ENCODE data around the gene NAIF1. TPM values are rescaled to one million over a fixed set of nuclear protein-coding genes. Genes with fewer than 3 reads are reported as not detected.
A peak's percentile ranks its signal among the peaks of the same experiment; 100 is the strongest.

Gene NAIF1
- total RNA-seq, 1 experiment from 2014 or later = 25.5 TPM

- no peak for DNase-seq (ENCODE audit: low read depth)
Measured at GRCh38 chr9:128102861-128103588, 35.9 kb upstream of the NAIF1 start.

DNA sequence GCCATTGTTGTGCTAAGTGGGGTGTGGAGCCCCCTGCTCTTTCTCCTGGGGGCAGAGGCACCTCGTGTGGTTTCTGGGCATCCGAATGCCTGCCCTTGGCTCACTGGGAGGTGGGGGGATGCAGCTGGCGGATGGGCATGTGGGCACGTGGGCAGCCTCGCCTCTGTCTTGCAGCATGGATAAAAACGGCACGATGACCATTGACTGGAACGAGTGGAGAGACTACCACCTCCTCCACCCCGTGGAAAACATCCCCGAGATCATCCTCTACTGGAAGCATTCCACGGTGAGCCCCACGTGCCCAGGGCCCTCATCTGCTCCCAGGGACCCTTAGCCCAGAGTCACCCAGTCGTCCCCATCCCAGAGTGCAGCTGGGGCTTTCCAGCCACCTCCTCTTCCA is 35.1 kb upstream of the NAIF1 start:
- no peak for DNase-seq (ENCODE audit: low read depth)

DNA sequence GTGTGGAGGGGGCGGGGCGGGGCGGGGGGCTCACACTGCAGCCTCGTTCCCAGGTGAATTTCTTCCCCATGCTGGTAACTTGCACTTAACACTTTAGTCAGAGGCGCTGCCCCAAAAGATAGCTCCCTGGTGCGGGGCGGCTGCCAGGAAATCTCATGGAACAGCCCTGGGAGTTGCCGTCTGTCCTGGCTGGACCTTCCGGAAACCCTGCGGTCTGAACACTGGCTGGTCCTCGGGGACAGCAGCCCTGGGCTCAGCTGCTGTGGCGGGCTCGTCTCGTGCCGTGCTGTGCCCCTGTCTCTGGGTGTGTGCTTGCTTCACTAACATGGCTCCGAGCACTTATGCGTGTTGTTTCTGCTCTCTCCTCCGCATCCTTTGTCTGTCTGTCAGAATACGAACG is 34.6 kb upstream of the NAIF1 start:
- DNase-seq (ENCODE audit: low read depth) = no peak

- DNase-seq (ENCODE audit: low read depth) = no peak
Measured at GRCh38 chr9:128101231-128101661, 34.1 kb upstream of the NAIF1 start.

GRCh38 chr9:128100581-128100980 is 33.5 kb upstream of the NAIF1 start:
- DNase-seq (ENCODE audit: low read depth) = no peak

- DNase-seq (ENCODE audit: low read depth) = no peak
Measured at GRCh38 chr9:128099932-128100491, 32.9 kb upstream of the NAIF1 start.

- no peak for DNase-seq (ENCODE audit: low read depth)
Measured at GRCh38 chr9:128099231-128099931, 32.3 kb upstream of the NAIF1 start.

GRCh38 chr9:128098297-128099230 is 31.4 kb upstream of the NAIF1 start:
- peak; percentile 99 for DNase-seq (ENCODE audit: low read depth)

DNA sequence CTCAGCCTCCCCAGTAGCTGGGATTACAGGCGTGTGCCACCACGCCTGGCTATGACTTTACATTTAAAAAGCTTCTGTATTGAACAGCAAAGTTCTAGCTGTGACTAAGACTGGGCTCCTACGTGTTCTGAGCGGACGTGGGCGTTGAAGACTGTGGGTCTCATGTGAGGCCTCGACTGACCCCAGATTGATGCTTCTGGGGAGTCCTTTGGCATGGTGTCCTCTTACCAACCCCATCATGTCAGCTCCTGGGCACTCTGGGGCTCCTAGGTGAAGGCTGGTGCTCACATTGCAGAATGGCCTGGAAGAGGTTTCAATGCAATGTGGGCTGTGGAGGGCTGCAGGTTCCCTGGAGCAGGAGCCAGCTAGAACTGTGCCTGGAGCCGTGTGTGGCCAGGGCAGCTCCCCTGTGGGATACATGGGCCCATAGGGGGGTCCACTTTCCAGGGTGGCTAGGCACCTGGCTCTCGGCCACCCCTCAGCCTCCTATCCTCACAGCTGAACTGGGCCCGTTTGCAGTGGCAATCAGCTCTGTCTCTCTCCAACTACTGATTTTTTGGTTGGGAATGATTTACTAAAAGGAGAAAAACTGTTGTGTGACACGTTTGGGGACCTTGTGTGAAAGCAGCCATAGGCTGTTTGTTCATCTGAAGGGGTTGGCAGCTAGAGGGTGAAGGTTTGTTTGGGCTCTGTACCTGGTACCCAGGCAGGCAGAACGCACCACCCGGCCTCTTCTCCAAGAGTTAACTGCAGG is 30.6 kb upstream of the NAIF1 start:
- no peak for DNase-seq (ENCODE audit: low read depth)

GRCh38 chr9:128096616-128097536 is 29.8 kb upstream of the NAIF1 start:
- DNase-seq (ENCODE audit: low read depth) = no peak

- no peak for DNase-seq (ENCODE audit: low read depth)
Measured at GRCh38 chr9:128094950-128095544, 27.9 kb upstream of the NAIF1 start.

DNA sequence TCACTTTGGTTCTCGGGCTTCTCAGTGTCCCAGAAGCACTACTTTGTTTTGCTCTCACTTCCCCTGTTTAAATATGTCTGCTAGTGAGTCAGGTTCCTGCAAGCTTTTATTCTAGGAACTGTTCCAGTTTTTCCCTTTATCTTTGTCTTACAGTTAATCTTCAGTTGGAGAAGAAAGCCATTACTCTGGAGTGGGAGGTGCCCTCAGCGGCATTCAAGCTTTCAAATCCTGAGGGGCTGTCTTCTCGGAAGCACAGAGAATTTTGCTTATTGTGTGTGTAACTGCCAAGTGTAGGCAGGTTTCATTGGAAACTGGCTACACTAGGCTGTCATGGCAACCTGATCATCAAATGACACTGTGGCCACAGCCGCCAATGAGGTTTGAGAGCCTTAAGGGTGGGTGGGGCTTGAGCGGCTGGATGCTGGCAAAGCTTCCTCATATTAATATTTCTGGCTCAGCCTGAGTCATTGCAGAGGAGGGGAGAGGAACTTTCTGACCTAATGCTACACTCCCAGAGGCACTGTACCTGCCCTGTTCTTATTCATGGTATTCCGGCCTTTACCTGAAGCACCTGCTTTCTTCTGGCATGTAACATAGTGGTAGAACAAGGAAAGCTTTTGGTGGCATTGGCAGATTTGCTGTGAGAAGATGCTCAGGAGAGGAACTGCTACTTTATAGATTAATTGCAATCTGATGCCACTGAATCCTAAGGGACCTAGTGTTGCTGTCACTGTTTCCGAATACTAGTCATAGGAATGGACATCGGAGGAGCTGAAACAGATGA is 27.2 kb upstream of the NAIF1 start:
- peak; percentile 99 for DNase-seq (ENCODE audit: low read depth)

- no peak for DNase-seq (ENCODE audit: low read depth)
Measured at GRCh38 chr9:128093011-128093410, 25.9 kb upstream of the NAIF1 start.

GRCh38 chr9:128092199-128092977 is 25.3 kb upstream of the NAIF1 start:
- DNase-seq (ENCODE audit: low read depth) = no peak

DNA sequence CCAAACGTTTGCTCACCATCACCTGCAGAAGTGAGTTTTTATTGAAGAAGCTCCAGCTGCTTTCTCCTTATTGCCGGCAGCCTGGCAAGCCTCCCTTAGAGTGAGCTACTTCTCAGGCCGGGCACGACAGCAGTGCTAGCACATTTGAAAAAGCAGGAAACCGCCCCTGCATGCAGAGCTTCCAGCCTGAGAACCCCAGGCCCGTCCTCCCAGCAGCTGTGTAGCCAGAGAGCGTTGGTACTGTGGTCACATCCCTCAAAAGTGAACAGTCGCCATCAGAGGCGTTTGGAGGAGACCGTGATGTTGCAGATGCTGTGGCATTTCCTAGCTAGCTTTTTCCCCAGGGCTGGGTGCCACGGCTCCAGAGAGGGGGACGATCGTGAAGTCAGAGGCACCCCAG is 24.5 kb upstream of the NAIF1 start:
- no peak for DNase-seq (ENCODE audit: low read depth)

DNA sequence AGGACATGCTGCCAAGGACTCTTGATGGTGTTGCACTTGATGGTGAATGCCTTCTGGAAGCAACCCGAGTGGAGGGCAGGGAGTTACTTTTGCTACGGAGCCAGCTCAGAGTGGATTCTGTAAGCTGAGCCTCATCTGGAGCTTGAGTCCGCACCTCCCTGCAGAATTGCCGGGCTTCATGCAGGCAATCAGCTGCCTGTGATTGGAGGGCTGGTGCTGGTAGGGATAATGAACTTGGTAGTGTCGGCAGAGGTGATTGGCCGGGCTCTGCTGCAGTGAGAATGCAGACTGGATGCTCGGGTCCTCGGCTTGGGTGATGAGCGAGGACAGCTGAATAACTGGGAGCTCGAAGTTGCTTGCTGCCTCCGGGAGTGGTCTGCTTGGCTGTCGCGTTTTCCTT is 24.0 kb upstream of the NAIF1 start:
- DNase-seq (ENCODE audit: low read depth) = peak; percentile 93

DNA sequence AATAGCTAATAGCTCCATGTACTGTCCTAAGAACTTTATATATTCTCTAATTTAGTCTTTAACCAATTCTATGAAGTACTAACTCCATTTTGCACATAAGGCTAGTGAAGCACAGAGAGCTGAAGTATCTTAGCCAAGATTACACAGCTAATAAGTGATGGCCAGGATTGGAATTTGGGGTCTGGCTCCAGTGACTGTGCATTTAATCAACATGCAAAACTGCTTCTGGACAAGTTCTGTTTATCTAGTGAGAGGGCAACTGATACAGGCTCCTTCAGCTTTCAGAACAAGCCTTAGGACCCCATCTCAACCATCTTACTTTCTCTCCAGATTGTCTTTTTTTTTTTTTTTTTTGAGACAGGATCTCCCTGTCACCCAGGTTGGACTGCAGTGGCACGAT is 22.2 kb upstream of the NAIF1 start:
- DNase-seq (ENCODE audit: low read depth) = no peak

Data from Daoy (cell line).